Measurements from ENCODE around the gene EFHC1. TPM values are rescaled to one million over a fixed set of nuclear protein-coding genes. Genes with fewer than 3 reads are reported as not detected.

The EFHC1 gene
- total and polyA plus RNA-seq, 2 experiments from 2014 or later, result 17.4 to 18.3 TPM

- peak overlapping the region; percentile 42 for H3K27ac ChIP-seq
- H3K79me2 ChIP-seq, result peaks cover 68% of the 10 kb centered on the region
- TF ChIP-seq EZH2 (IDR thresholded peaks at IDR 0.05; ENCODE audit: borderline replicate concordance) (no peak), EZH2phosphoT487 (IDR thresholded peaks at IDR 0.05; ENCODE audit: low read depth, severe bottlenecking, unreplicated experiment) (no peak), CTCF (IDR thresholded peaks at IDR 0.05; ENCODE audit: poor library complexity) (no peak)
- no peaks in the 10 kb centered on the region for H3K27me3 ChIP-seq
- no peaks in the 10 kb centered on the region for H4K20me1 ChIP-seq (ENCODE audit: insufficient read depth, poor library complexity, severe bottlenecking)
- no peaks in the 10 kb centered on the region for H3K36me3 ChIP-seq (replicated peaks; ENCODE audit: insufficient read depth, low read depth)
- H3K9me2 ChIP-seq (replicated peaks; ENCODE audit: insufficient read depth), result no peaks in the 10 kb centered on the region
- H3K4me3 ChIP-seq, result no peak overlapping the region
- H3K4me1 ChIP-seq (ENCODE audit: insufficient read depth), result peaks cover 22% of the 10 kb centered on the region
- no peak overlapping the region for H3K4me2 ChIP-seq
- H2AFZ ChIP-seq, result no peak overlapping the region
- no peaks in the 10 kb centered on the region for H3K9me3 ChIP-seq (ENCODE audit: low read depth)
- WGBS (ENCODE audit: low lambda C conversion rate, missing lambda C conversion rate), result 83% methylated on average over 3 of the region's 3 CpGs
- DNase-seq (ENCODE audit: low spot score), result no peak
These were observed 102.5 kb downstream of the EFHC1 start for GRCh38 chr6:52522655-52523054.

- no peaks in the 10 kb centered on the region for H4K20me1 ChIP-seq (ENCODE audit: insufficient read depth, poor library complexity, severe bottlenecking)
- no peaks in the 10 kb centered on the region for H3K9me2 ChIP-seq (replicated peaks; ENCODE audit: insufficient read depth)
- H3K36me3 ChIP-seq (replicated peaks; ENCODE audit: insufficient read depth, low read depth), result no peaks in the 10 kb centered on the region
- H2AFZ ChIP-seq, result no peak overlapping the region
- no peaks in the 10 kb centered on the region for H3K27me3 ChIP-seq
- no peak overlapping the region for H3K27ac ChIP-seq
- H3K79me2 ChIP-seq, result peaks cover 65% of the 10 kb centered on the region
- DNase-seq (ENCODE audit: low spot score), result no peak
- TF ChIP-seq EZH2 (IDR thresholded peaks at IDR 0.05; ENCODE audit: borderline replicate concordance), result no peak
- no peak for TF ChIP-seq CTCF (IDR thresholded peaks at IDR 0.05; ENCODE audit: poor library complexity)
- TF ChIP-seq EZH2phosphoT487 (IDR thresholded peaks at IDR 0.05; ENCODE audit: low read depth, severe bottlenecking, unreplicated experiment), result no peak
- H3K4me3 ChIP-seq, result no peak overlapping the region
- WGBS (ENCODE audit: low lambda C conversion rate, missing lambda C conversion rate), result 90% methylated on average over 6 of the region's 6 CpGs
- H3K9me3 ChIP-seq (ENCODE audit: low read depth), result no peaks in the 10 kb centered on the region
- H3K4me1 ChIP-seq (ENCODE audit: insufficient read depth), result peaks cover 13% of the 10 kb centered on the region
- no peak overlapping the region for H3K4me2 ChIP-seq
These were observed 103.4 kb downstream of the EFHC1 start for GRCh38 chr6:52523378-52524142.

GRCh38 chr6:52524918-52525317 is 104.8 kb downstream of the EFHC1 start:
- Histone ChIP-seq H3K27me3 (no peaks in the 10 kb centered on the region), H3K27ac (no peak overlapping the region), H4K20me1 (ENCODE audit: insufficient read depth, poor library complexity, severe bottlenecking) (no peaks in the 10 kb centered on the region), H3K79me2 (peaks cover 56% of the 10 kb centered on the region), H2AFZ (no peak overlapping the region), H3K4me2 (no peak overlapping the region), H3K4me1 (ENCODE audit: insufficient read depth) (peaks cover 12% of the 10 kb centered on the region), H3K36me3 (replicated peaks; ENCODE audit: insufficient read depth, low read depth) (no peaks in the 10 kb centered on the region), H3K4me3 (no peak overlapping the region), H3K9me2 (replicated peaks; ENCODE audit: insufficient read depth) (no peaks in the 10 kb centered on the region), H3K9me3 (ENCODE audit: low read depth) (no peaks in the 10 kb centered on the region)
- TF ChIP-seq CTCF (IDR thresholded peaks at IDR 0.05; ENCODE audit: poor library complexity) (no peak), EZH2phosphoT487 (IDR thresholded peaks at IDR 0.05; ENCODE audit: low read depth, severe bottlenecking, unreplicated experiment) (no peak), EZH2 (IDR thresholded peaks at IDR 0.05; ENCODE audit: borderline replicate concordance) (no peak)
- WGBS (ENCODE audit: low lambda C conversion rate, missing lambda C conversion rate), result 76% methylated on average over 4 of the region's 4 CpGs
- DNase-seq (ENCODE audit: low spot score), result no peak
